ENCODE results near the gene RB1.

DNA sequence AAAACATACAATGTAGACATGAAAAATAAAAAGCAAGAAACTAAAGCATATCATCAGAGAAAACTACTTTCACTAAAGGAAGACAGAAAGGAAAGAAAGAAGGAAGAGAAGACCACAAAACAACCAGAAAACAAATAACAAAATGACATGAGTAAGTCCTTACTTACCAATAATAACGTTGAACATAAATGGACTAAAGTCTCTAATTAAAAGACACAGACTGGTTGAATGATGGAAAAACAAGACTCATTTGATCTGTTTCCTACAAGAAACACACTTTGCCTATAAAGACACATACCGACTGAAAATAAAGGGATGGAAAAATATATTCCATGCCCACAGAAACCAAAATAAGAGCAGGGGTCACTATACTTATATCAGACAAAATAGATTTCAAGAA, 46.0 kb downstream of the RB1 start:
- TF ChIP-seq, protein P1, sequence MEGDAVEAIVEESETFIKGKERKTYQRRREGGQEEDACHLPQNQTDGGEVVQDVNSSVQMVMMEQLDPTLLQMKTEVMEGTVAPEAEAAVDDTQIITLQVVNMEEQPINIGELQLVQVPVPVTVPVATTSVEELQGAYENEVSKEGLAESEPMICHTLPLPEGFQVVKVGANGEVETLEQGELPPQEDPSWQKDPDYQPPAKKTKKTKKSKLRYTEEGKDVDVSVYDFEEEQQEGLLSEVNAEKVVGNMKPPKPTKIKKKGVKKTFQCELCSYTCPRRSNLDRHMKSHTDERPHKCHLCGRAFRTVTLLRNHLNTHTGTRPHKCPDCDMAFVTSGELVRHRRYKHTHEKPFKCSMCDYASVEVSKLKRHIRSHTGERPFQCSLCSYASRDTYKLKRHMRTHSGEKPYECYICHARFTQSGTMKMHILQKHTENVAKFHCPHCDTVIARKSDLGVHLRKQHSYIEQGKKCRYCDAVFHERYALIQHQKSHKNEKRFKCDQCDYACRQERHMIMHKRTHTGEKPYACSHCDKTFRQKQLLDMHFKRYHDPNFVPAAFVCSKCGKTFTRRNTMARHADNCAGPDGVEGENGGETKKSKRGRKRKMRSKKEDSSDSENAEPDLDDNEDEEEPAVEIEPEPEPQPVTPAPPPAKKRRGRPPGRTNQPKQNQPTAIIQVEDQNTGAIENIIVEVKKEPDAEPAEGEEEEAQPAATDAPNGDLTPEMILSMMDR (conservative IDR thresholded peaks at IDR 0.05; ENCODE audit: low read length) = no peak
- TF ChIP-seq EZH2phosphoT487 (IDR thresholded peaks at IDR 0.05; ENCODE audit: borderline replicate concordance, low read depth, low read length) = no peak

Data from OCI-LY7 (cell line).